GM19238 (cell line): ENCODE data around the gene ZBTB7C.

Source experiments
- DNase-seq: peaks from one replicate; pipeline ENCODE4 v3.0.0; 2011; ENCODE audit warnings: low spot score; ENCODE audit not compliant: insufficient read length

Gene ZBTB7C

GRCh38 chr18:48418539-48419276, 9.5 kb upstream of the ZBTB7C start:
- DNase-seq = no peak

DNA sequence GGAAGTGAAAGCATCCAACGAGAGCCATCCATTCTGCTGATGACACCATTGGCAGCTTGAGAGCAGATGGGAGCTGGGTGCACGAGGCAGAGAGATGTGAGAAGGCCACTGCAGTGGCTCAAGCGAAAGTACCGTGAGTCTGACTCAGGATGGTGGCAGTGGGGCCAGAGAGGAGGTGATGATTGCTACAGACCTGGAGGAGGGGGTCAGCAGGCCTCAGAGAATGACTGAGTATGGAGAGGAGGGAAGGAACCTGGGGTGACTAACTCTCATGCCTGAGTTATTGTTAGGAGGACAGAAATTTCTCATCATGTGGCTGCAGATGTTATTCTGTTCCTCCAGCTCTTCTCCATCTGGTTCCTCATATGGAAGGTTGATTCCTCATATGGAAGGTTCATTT, 8.8 kb upstream of the ZBTB7C start:
- DNase-seq = no peak

DNA sequence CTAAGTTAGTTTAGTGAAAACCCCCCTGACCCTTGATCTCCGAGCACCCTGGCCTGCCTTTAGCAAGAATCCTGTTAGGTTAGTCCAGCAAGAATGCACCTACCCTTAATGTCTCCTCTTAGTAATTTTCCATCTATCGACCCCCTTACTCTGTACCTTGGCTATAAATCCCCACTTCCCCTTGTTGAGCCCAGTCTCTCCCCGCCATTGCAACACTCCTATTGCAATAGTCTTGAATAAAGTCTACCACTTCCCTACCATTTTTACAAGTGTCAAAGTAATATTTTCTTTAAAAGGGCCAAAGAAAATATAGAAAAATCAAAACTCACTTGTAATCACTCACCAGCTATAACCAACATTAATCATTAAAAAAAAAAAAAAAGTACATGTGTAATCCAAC, 4.2 kb upstream of the ZBTB7C start:
- no peak for DNase-seq

DNA sequence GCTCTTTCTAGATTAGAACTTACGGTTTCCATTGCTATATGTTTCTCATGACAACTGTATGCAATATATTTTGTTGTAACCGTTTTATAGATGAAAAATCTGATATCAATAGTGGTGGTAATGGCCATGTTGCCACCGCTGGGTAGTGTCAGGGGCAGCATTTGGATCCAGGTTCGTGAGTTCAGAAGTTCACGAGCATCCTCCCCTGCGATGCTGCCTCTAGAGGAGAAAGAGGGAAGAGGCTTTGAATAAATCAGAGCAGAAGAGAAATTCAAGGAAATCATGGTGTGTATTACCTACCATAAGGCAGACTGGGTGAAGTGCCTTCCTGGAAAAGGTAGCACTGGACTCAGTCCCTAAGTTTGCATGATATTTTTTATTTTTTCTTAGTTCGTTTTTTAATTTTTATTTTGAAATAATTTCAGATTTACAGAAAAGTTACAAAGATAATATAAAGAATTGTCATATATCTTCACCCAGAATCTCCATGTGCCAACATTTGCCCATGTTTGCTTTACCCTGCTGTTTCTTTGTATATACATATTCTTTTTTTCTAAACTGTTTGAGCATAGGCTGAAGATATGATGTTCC, 3.3 kb upstream of the ZBTB7C start:
- DNase-seq = no peak

GRCh38 chr18:48410095-48410920, 1.1 kb upstream of the ZBTB7C start:
- peak; percentile 85 for DNase-seq

DNA sequence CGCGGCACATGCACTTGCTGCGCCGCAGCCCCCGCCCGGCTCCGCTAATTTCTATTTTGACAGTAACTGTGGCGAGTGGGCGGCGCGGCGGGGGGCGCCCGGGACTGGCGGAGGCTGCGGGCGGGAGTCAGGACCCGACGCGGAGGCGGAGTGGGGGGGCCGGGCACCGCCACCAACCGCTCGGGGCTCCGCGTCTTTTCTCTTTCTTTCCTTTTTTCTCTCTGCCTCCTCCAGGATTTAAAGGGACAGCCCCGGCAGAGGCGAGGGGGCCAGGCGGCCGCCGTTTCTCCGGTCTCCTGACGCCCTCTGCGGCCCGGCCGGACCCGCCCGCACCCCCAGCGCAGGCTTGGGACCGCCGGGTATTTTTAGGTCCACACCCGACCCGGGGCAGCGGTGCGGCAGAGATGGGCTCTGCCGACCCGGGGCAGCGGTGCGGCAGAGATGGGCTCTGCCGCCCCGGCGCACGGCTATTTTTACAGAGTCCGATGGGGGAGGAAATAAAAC, 460 bp upstream of the ZBTB7C start:
- no peak for DNase-seq

GRCh38 chr18:48408111-48408726, 964 bp downstream of the ZBTB7C start:
- DNase-seq = no peak

DNA sequence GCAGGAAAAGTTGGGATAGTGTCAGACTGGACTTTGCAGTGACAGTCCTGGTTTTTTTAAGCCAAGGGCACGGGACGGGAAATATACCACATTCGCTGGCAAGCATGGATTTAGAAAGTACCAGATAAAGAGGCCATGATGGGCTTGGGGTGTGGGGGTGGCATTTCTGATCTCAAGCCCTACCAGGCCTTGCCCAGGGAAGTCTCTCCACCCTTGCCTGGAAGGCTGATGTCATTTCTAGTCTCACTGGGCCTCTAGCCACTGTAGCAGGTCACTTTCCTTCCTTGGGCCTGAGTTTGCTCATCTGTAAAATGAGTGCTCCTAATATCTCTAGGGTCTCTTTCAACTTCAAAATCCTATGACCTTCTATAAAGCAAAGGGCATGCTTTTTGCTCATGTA, 1.8 kb downstream of the ZBTB7C start:
- no peak for DNase-seq

- no peak for DNase-seq
These were observed 3.2 kb downstream of the ZBTB7C start for GRCh38 chr18:48405978-48406377.

- DNase-seq = no peak
These were observed 4.3 kb downstream of the ZBTB7C start for GRCh38 chr18:48404716-48405507.

DNA sequence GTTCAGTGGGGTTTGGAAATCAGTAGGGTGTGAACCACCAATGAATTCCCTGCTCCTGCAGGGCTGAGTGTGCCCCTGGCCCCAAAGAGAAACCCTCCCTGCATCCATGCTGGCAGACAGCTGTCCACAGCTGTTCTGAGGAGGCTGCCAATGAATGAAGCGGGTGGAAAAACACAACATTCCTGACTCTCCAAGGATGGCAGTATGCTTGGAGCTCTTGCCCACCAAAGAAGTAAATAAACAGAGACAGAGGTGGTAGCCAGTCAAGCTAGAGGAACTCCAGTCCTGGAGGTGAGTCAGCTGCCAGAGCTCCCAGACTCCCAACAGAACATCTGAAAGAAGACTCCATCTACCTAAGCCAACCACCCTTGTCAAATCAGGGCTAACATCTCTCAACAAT, 6.2 kb downstream of the ZBTB7C start:
- DNase-seq = no peak

GRCh38 chr18:48399303-48400075, 9.7 kb downstream of the ZBTB7C start:
- DNase-seq = no peak

DNA sequence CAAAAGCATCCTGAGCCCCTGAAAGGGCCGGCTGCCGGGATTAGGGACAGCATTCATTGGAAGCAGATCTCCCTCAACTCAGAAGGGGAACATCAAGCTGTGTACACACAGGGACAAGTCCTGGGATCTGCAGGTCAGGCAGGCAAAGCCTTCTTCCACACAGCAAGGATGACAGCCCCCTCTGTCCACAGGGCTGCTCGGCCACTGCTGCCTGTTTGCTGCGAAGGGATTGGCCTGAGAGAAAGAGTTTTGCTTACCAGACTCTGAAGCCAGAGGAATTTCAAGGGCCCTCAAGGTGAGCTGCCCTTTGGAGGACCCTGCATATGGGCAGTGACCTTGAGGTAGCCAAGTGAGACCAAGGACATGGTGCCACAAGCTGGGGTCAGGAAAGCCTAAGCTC, 11.1 kb downstream of the ZBTB7C start:
- no peak for DNase-seq

DNA sequence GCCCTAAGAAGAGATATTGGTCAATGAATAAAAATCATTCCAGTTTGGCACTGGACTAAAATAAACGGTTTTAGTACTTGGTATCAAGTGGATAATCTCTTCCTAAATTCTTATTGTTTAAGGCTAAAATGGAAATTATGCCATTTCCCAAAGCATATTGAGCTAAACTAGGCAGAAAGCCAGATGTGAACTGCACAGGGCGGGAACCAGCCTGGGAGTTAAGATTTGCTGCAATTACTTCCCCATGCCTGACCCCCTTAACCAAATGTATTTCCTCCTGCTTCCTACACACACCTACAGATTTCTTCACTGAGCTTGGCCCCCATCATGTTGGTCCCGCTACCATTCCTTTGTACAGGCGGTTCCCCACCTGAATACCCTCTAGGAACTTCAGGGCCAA, 12.2 kb downstream of the ZBTB7C start:
- DNase-seq = no peak

DNA sequence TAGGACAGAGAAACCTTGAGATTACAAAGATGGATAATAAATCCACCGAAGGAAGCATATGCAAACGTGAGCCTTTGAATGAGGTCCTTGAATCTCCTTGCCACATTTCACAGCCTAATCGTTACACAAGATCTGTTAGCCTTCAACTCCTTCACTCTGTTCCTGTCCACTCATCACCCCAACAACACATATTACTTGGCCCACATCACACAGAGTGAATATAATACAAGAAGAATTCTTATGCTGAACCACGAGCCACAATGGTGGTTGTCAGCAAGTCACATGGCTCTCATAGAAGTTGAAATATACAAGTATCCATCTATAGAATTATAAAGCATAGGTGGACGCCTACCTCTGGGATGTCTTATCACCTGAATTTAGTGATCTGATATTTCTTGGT, 12.6 kb downstream of the ZBTB7C start:
- no peak for DNase-seq

DNA sequence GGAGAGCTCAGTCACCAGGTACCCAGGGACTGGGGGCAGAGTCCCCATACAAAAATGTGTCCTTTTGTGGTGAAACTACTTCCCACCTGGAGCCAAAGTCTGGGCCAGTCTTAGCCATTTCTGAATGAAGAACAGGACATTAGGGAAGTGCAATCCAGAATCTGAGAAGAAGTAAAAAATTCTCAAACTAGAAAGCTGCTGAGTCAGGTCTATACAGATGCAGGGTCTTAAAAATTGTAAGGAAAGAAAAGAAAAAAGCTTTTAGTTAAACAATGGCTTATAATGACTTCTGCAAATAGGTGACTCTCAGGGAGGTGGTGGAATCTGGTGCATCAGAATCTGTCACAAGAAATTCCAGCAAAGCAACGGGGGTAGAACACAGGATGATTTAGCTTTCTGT, 13.5 kb downstream of the ZBTB7C start:
- no peak for DNase-seq

- no peak for DNase-seq
These were observed 15.0 kb downstream of the ZBTB7C start for GRCh38 chr18:48394176-48394575.

DNA sequence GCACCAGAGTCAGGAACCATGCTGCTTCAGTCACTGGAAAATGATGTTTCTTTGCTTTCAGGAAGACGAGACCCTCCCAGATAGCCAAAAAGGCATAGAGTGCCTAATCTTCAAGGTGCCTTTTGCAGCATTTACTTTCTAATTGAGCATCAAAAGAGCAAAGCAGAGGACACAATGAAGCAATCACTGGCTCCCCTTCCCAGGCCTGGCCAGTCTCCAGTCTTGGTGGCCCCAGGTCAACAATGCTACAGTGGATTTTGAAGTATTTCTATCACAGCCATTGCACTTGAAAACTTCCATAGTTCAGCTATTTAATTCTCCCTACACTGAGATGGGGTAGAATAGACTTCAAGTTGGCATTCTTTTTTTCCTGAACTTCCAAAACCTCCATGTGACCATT, 15.4 kb downstream of the ZBTB7C start:
- no peak for DNase-seq

DNA sequence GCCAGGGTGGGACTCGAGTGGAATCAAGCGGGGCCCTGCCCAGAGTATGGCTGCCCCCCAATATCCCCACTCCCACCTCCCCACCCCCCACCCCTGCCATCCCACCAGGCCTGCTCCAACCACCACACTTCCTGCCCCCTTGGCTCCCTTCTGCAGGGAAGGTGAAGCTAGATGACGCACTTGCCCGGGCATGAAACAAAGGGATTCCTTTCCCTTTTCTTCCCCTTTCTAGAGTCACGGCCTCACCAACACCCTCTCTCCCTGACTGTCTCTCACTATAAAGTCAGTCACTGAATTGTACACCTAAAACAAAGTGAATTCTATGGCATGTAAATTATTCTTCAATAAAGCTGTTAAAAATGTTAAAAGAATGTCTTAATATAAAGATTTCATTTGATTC, 16.0 kb downstream of the ZBTB7C start:
- no peak for DNase-seq

GRCh38 chr18:48392268-48392667, 16.9 kb downstream of the ZBTB7C start:
- DNase-seq = no peak
